Caco-2 (cell line): ENCODE data around the gene FLYWCH2. TPM values are rescaled to one million over a fixed set of nuclear protein-coding genes. Genes with fewer than 3 reads are reported as not detected.

Source experiments
- BruUV-seq: library from RNA; stranded (reverse); fragments of 400-500 nt; replicated peaks from 2 replicates; lab custom pipeline; 2021; lab: Mats Ljungman, UMichigan
- CTCF ChIA-PET: fragments of 300-600 bp; sonication (Branson Sonifier 250); formaldehyde crosslinking; loops from one replicate; lab custom pipeline; 2022; ENCODE audit warnings: antibody characterized with exemption; lab: Charles Lee
- POLR2A ChIA-PET: fragments of 300-600 bp; sonication (Branson Sonifier 250); formaldehyde crosslinking; loops from one replicate; lab custom pipeline; 2022; ENCODE audit warnings: antibody characterized with exemption; lab: Charles Lee
- DNase-seq, 2 experiments: peaks; one replicate each; pipeline versions ENCODE4 v3.0.0 to v3.0.0-alpha.2; 2020 to 2022
- H3K27me3 ChIP-seq: replicated peaks from 2 replicates; pipeline ENCODE4 v1.6.0; 2011; ENCODE audit warnings: low read length; ENCODE audit not compliant: control insufficient read depth, insufficient read depth
- H3K36me3 ChIP-seq: 2 replicates; pipeline ENCODE4 v1.5.1; 2011; ENCODE audit warnings: low read length; ENCODE audit not compliant: control insufficient read depth, insufficient read depth
- H3K4me1 ChIP-seq: fragments of 250-450 bp; sonication (Bioruptor Pico); 2 replicates; pipeline ENCODE4 v1.5.1; 2020; ENCODE audit warnings: mild to moderate bottlenecking
- H3K4me3 ChIP-seq: 2 replicates; pipeline ENCODE4 v1.5.1; 2011; ENCODE audit warnings: low read depth, mild to moderate bottlenecking, control low read depth, low read length
- H3K9me3 ChIP-seq: fragments of 250-450 bp; sonication (Bioruptor Pico); 2 replicates; pipeline ENCODE4 v1.5.1; 2020; ENCODE audit warnings: mild to moderate bottlenecking, moderate library complexity
- H3K27ac Mint-ChIP-seq: one replicate; pipeline ENCODE4 v1.8.0; 2022; ENCODE audit warnings: mixed read lengths; ENCODE audit not compliant: unreplicated experiment
- H3K27me3 Mint-ChIP-seq: one replicate; pipeline ENCODE4 v1.8.0; 2022; ENCODE audit warnings: mixed read lengths; ENCODE audit not compliant: insufficient read depth, unreplicated experiment
- H3K36me3 Mint-ChIP-seq: one replicate; pipeline ENCODE4 v1.8.0; 2022; ENCODE audit warnings: mild to moderate bottlenecking, mixed read lengths; ENCODE audit not compliant: insufficient read depth, unreplicated experiment
- H3K4me1 Mint-ChIP-seq: one replicate; pipeline ENCODE4 v1.8.0; 2022; ENCODE audit warnings: low read depth, mixed read lengths; ENCODE audit not compliant: unreplicated experiment
- H3K4me3 Mint-ChIP-seq: one replicate; pipeline ENCODE4 v1.8.0; 2022; ENCODE audit warnings: mild to moderate bottlenecking, moderate library complexity, mixed read lengths; ENCODE audit not compliant: unreplicated experiment
- H3K9me3 Mint-ChIP-seq: one replicate; pipeline ENCODE4 v1.8.0; 2022; ENCODE audit warnings: mixed read lengths; ENCODE audit not compliant: unreplicated experiment
- CTCF ChIP-seq, 2 experiments: fragments of 200-600 bp in 1 of 2; IDR thresholded peaks; 1 replicate in 1 of 2; 2 replicates in 1 of 2; pipeline versions ENCODE4 v1.5.1 to v1.8.0; 2011 to 2022; ENCODE audit warnings: antibody characterized with exemption in 1 of 2, control low read depth in 1 of 2, inconsistent platforms in 1 of 2, low read depth in 1 of 2, low read length in 1 of 2, mild to moderate bottlenecking in 1 of 2, moderate library complexity in 1 of 2; ENCODE audit not compliant: insufficient read depth in 1 of 2, severe bottlenecking in 1 of 2, unreplicated experiment in 1 of 2
- intact Hi-C: fragments of 100-400 bp; cut with micrococcal nuclease; formaldehyde crosslinking; loops from one replicate; pipeline ENCODE4 v1.10.0; 2022; ENCODE audit not compliant: unreplicated experiment
- total RNA-seq: library from RNA; stranded (reverse); gene quantifications from 2 replicates; pipeline ENCODE4 v1.2.3, GENCODE V29; 2022

Gene FLYWCH2
- total RNA-seq, 1 experiment from 2014 or later = 28.7 TPM

DNA sequence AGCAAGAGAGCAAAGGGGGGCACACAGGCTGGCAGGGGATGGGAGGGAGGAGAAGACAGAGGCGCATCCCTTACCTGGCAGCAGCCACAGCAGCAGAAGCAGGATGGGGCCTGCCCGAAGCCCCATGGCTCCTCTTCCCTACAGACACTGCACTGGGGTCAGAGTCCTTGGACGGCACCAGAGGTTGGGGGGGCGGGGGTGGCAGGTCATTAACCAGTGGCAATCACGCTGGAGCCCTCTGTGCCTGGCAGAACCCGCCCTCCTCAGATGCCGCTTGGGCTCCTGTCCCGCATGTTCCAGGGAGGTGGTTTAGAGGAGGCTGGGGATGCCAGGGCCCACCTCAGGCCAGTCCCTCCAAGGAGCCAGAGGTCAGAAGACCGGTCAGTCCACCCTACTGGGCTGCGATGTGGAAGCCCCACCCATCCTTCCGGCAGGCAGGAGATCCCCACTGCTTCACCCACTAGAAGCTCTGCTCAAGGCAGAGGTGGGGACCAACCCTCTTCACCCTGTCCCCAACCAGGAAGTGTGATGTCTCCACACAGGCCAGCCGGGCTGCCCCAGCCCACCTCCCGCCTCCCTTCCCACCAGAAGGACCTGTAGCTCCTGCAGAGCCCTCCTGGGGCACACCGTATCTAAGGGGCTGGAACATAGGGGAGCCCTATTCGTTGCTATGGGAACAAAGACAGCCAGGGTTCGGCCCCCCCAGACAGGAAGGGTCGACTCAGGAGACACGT lies 41.2 kb upstream of the FLYWCH2 start:
- H3K4me1 ChIP-seq = peaks cover 22% of the 10 kb centered on the region
- CTCF ChIA-PET = interaction anchor here (1.2 kb wide), 1 partner anchor 17 kb away, joined by 3 read pairs; no protein-coding TSS in a partner anchor
- no peaks in the 10 kb centered on the region for H3K9me3 ChIP-seq
- DNase-seq = no peak
- Mint-ChIP-seq H3K4me3 (no peak overlapping the region), H3K27me3 (no peaks in the 10 kb centered on the region), H3K27ac (no peak overlapping the region), H3K4me1 (peaks cover 17% of the 10 kb centered on the region), H3K36me3 (no peaks in the 10 kb centered on the region), H3K9me3 (no peaks in the 10 kb centered on the region)
- POLR2A ChIA-PET = no interaction called here
- H3K27me3 ChIP-seq = no peaks in the 10 kb centered on the region
- no peaks in the 10 kb centered on the region for H3K36me3 ChIP-seq
- BruUV-seq = no TSS peak
- intact Hi-C loops = no loop called here
- no peak overlapping the region for H3K4me3 ChIP-seq
- TF ChIP-seq CTCF (IDR thresholded peaks at IDR 0.05; ENCODE audit: insufficient read depth in 1 of 2, low read depth in 1 of 2, low read length in 1 of 2, severe bottlenecking in 1 of 2, unreplicated experiment in 1 of 2) = no peak

- Histone ChIP-seq H3K27me3 (no peaks in the 10 kb centered on the region), H3K4me3 (no peak overlapping the region), H3K36me3 (no peaks in the 10 kb centered on the region), H3K9me3 (no peaks in the 10 kb centered on the region), H3K4me1 (peaks cover 28% of the 10 kb centered on the region)
- ChIA-PET CTCF (interaction anchor here (1.2 kb wide), 1 partner anchor 16 kb away, joined by 3 read pairs; no protein-coding TSS in a partner anchor), POLR2A (no interaction called here)
- Mint-ChIP-seq H3K9me3 (no peaks in the 10 kb centered on the region), H3K36me3 (peaks cover 6% of the 10 kb centered on the region), H3K27me3 (no peaks in the 10 kb centered on the region), H3K4me3 (no peak overlapping the region), H3K4me1 (peaks cover 10% of the 10 kb centered on the region), H3K27ac (no peak overlapping the region)
- no peak for DNase-seq
- no peak for TF ChIP-seq CTCF (IDR thresholded peaks at IDR 0.05; ENCODE audit: insufficient read depth in 1 of 2, low read depth in 1 of 2, low read length in 1 of 2, severe bottlenecking in 1 of 2, unreplicated experiment in 1 of 2)
- no TSS peak for BruUV-seq
- intact Hi-C loops = no loop called here
These were observed 40.5 kb upstream of the FLYWCH2 start for GRCh38 chr16:2842340-2843000.

- no peak for DNase-seq
- POLR2A ChIA-PET = no interaction called here
- no peak overlapping the region for H3K4me3 ChIP-seq
- no peak for TF ChIP-seq CTCF (IDR thresholded peaks at IDR 0.05; ENCODE audit: insufficient read depth in 1 of 2, low read depth in 1 of 2, low read length in 1 of 2, severe bottlenecking in 1 of 2, unreplicated experiment in 1 of 2)
- H3K36me3 ChIP-seq = no peaks in the 10 kb centered on the region
- Mint-ChIP-seq H3K27me3 (no peaks in the 10 kb centered on the region), H3K9me3 (no peaks in the 10 kb centered on the region), H3K4me3 (no peak overlapping the region), H3K27ac (no peak overlapping the region), H3K36me3 (peaks cover 6% of the 10 kb centered on the region), H3K4me1 (peaks cover 7% of the 10 kb centered on the region)
- peaks cover 38% of the 10 kb centered on the region for H3K4me1 ChIP-seq
- no peaks in the 10 kb centered on the region for H3K9me3 ChIP-seq
- H3K27me3 ChIP-seq = no peaks in the 10 kb centered on the region
- CTCF ChIA-PET = no interaction called here
- intact Hi-C loops = no loop called here
- no TSS peak for BruUV-seq
These were observed 39.5 kb upstream of the FLYWCH2 start for GRCh38 chr16:2843526-2843925.
